ENCODE results near the gene LVRN.

The LVRN gene

GRCh38 chr5:115978779-115979178, 16.5 kb downstream of the LVRN start:
- DNase-seq (ENCODE audit: low spot score): no peak
- TF ChIP-seq, protein P1, sequence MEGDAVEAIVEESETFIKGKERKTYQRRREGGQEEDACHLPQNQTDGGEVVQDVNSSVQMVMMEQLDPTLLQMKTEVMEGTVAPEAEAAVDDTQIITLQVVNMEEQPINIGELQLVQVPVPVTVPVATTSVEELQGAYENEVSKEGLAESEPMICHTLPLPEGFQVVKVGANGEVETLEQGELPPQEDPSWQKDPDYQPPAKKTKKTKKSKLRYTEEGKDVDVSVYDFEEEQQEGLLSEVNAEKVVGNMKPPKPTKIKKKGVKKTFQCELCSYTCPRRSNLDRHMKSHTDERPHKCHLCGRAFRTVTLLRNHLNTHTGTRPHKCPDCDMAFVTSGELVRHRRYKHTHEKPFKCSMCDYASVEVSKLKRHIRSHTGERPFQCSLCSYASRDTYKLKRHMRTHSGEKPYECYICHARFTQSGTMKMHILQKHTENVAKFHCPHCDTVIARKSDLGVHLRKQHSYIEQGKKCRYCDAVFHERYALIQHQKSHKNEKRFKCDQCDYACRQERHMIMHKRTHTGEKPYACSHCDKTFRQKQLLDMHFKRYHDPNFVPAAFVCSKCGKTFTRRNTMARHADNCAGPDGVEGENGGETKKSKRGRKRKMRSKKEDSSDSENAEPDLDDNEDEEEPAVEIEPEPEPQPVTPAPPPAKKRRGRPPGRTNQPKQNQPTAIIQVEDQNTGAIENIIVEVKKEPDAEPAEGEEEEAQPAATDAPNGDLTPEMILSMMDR (IDR thresholded peaks at IDR 0.05; ENCODE audit: borderline replicate concordance, control extremely low read depth, extremely low read depth, insufficient read depth, missing control alignments): no peak
- in situ Hi-C loops (cut with MboI; ENCODE audit: low sequenced_read_pairs, unreplicated experiment): no loop called here

DNA sequence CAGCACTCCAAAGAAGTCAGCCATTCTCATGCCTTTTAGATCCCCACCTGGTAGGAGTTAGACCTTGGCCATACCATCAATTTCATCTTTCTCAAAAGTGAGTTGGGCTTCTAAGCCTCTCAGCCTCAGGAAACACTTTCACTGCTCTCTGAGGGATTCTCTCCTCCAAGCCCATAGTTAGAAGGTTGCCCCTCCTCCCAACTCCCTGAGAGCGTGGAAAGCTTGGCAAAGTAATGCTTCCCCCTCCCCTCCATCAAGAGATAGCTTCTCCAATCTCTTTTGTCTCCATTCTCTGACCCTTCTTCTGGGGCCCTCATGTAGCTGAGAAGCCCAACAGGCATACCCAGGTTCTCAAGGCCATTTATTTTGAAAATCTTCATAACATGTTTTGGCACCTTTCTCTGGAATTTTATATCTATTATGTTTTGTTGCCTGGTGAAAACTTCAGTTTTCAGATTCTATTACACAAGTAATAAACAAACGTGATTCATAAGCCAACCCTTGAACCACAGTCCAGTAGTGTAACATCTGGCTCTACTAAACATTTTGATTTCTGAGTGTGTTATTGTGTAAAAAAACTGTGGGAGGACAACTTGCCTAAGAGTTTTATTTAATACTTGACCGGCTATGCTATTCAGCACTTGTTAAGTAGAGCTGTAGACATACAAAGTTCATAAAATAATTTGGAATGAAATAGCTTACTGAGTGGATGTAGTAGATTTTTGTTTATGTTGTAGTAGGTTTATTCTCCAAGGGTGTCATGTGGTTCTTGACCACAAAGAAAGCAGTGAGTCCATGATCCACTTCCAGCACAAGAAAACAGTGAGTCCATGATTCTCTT, 17.1 kb downstream of the LVRN start:
- DNase-seq (ENCODE audit: low spot score): no peak
- TF ChIP-seq, protein P1 (IDR thresholded peaks at IDR 0.05; ENCODE audit: borderline replicate concordance, control extremely low read depth, extremely low read depth, insufficient read depth, missing control alignments): no peak
- in situ Hi-C loops (cut with MboI; ENCODE audit: low sequenced_read_pairs, unreplicated experiment): no loop called here

GRCh38 chr5:115983519-115983918, 21.2 kb downstream of the LVRN start:
- DNase-seq (ENCODE audit: low spot score): no peak
- in situ Hi-C loops (cut with MboI; ENCODE audit: low sequenced_read_pairs, unreplicated experiment): no loop called here
- TF ChIP-seq, protein P1 (IDR thresholded peaks at IDR 0.05; ENCODE audit: borderline replicate concordance, control extremely low read depth, extremely low read depth, insufficient read depth, missing control alignments): no peak

DNA sequence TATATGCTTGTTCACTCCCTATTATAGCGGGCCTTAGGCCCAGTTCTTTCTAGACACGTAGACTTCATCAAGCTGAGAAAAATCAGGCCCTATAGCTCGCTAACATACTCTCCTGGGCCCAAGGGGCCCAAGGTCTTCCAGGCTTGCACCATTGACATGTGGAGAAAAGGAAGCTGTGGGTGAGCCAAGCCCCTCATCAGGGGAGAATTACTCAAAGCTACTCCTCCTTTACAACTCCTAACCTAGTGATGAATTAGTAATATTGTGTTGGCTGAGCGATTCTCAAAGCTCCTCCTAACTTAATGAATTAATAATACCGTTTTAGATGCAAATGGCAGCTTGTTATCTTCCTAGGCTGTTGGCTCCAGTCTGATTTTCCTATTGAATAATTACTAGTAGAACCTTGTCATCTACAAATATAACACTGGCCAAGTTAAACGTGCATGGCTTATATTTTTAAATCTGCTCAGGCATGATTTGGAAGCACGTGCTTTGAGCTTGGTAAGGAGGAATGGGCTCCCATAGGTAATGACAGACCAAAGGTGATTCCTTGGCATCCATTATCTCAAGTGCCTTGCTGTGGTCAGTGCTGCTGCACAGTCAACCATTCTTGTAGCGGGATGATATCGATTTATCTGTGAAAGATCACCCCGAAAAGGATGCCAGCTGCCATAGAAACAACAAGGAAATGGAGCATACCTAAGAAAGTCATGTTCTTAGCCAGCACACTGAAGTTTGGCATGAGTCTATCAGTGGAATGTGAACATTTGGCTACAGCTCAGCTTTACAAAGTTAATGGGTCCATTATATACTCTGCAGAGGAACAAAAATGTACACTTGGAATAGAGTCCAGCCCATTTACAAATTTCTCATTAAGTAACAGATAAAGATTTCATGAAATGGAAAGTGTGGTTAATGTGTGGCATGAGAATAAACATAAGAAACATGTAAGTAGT, 23.8 kb downstream of the LVRN start:
- DNase-seq (ENCODE audit: low spot score): no peak
- TF ChIP-seq, protein P1 (IDR thresholded peaks at IDR 0.05; ENCODE audit: borderline replicate concordance, control extremely low read depth, extremely low read depth, insufficient read depth, missing control alignments): no peak
- in situ Hi-C loops (cut with MboI; ENCODE audit: low sequenced_read_pairs, unreplicated experiment): no loop called here

- TF ChIP-seq, protein P1 (IDR thresholded peaks at IDR 0.05; ENCODE audit: borderline replicate concordance, control extremely low read depth, extremely low read depth, insufficient read depth, missing control alignments): no peak
- DNase-seq (ENCODE audit: low spot score): no peak
- in situ Hi-C loops (cut with MboI; ENCODE audit: low sequenced_read_pairs, unreplicated experiment): no loop called here
Observed at GRCh38 chr5:115988002-115988401, 25.7 kb downstream of the LVRN start.

GRCh38 chr5:115992848-115993350, 30.6 kb downstream of the LVRN start:
- TF ChIP-seq, protein P1 (IDR thresholded peaks at IDR 0.05; ENCODE audit: borderline replicate concordance, control extremely low read depth, extremely low read depth, insufficient read depth, missing control alignments): no peak
- in situ Hi-C loops (cut with MboI; ENCODE audit: low sequenced_read_pairs, unreplicated experiment): no loop called here

More at GRCh38 chr5:115992848-115993350, 30.6 kb downstream of the LVRN start:
- no peak for DNase-seq (ENCODE audit: low spot score)

All from GM13976 (cell line).